Measurements from ENCODE around the gene BST1. TPM values are rescaled to one million over a fixed set of nuclear protein-coding genes. Genes with fewer than 3 reads are reported as not detected.
A peak's percentile ranks its signal among the peaks of the same experiment; 100 is the strongest.

BST1 gene
- total RNA-seq, 1 experiment from 2014 or later = 0.41 TPM

- in situ Hi-C loops (cut with HindIII; ENCODE audit: low pct_unique_long_range_greater_than_20kb, low sequenced_read_pairs) = no loop called here
- DNase-seq (ENCODE audit: low read depth) = no peak
Observed at GRCh38 chr4:15674046-15674445, 28.8 kb upstream of the BST1 start.

DNA sequence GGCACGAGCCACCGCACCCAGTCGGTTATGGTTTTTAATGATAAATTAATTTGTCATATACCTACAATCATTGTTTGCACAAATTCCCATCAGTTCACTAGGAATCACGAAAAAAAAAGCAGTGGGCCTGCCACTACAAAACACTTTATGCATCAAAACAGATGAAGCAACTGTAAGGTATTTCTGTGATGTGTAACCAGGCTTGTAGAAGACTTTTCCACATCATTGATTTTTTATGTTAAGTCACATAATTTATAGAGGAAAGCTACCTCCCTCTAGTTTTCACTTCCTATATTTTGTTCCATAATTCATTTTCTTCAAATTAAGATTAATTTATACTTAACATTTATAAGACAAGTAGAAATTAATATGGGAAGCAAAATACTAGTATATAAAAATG is 27.9 kb upstream of the BST1 start:
- no peak for DNase-seq (ENCODE audit: low read depth)
- in situ Hi-C loops (cut with HindIII; ENCODE audit: low pct_unique_long_range_greater_than_20kb, low sequenced_read_pairs) = no loop called here

GRCh38 chr4:15675356-15675755 is 27.5 kb upstream of the BST1 start:
- in situ Hi-C loops (cut with HindIII; ENCODE audit: low pct_unique_long_range_greater_than_20kb, low sequenced_read_pairs) = no loop called here
- DNase-seq (ENCODE audit: low read depth) = no peak

DNA sequence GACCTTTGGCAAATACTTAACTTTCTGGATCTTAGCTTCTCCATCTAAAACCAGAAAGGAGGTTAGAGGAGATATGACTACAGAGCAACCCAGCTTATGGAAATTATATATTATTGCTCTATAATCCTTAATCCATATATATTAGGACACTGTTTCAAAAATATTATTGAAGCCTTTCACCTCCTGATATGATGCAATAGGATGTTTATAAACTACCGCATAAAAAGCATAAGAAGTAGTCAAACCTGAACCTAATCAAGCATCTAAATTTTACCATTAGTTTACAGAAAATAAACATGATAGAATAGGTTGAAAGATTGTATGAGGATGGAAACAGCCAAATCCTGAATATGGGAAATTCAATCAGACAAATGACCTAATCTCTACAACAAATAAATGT is 26.8 kb upstream of the BST1 start:
- no peak for DNase-seq (ENCODE audit: low read depth)
- in situ Hi-C loops (cut with HindIII; ENCODE audit: low pct_unique_long_range_greater_than_20kb, low sequenced_read_pairs) = no loop called here

GRCh38 chr4:15676899-15677298 is 26.0 kb upstream of the BST1 start:
- in situ Hi-C loops (cut with HindIII; ENCODE audit: low pct_unique_long_range_greater_than_20kb, low sequenced_read_pairs) = no loop called here
- DNase-seq (ENCODE audit: low read depth) = no peak

- in situ Hi-C loops (cut with HindIII; ENCODE audit: low pct_unique_long_range_greater_than_20kb, low sequenced_read_pairs) = no loop called here
- DNase-seq (ENCODE audit: low read depth) = peak; percentile 91
Observed at GRCh38 chr4:15677507-15677988, 25.3 kb upstream of the BST1 start.

DNA sequence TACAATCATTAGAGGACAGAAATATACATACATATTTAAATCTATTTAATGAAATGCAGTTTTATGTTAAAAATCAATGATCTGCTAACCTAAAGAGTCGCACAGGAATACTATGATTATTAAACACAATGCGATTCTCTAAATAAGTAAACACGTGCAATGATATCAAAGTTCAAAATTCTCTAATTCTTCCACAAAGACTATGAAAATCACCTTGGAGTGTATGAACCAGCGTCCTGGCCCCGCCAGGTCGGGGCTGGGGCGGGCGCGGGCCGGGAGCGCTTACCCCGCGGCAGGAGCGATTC is 21.8 kb upstream of the BST1 start:
- DNase-seq (ENCODE audit: low read depth) = no peak
- in situ Hi-C loops (cut with HindIII; ENCODE audit: low pct_unique_long_range_greater_than_20kb, low sequenced_read_pairs) = no loop called here

GRCh38 chr4:15681372-15682241 is 21.3 kb upstream of the BST1 start, which contains the start of gene FAM200B:
TSS of gene FAM200B (plus strand) at chr4:15681827. CDS start at chr4:15686978, 5,151 bp downstream.
- DNase-seq (ENCODE audit: low read depth) = peak; percentile 99
- in situ Hi-C loops (cut with HindIII; ENCODE audit: low pct_unique_long_range_greater_than_20kb, low sequenced_read_pairs) = no loop called here

- DNase-seq (ENCODE audit: low read depth) = no peak
- in situ Hi-C loops (cut with HindIII; ENCODE audit: low pct_unique_long_range_greater_than_20kb, low sequenced_read_pairs) = no loop called here
Observed at GRCh38 chr4:15682242-15683142, 20.4 kb upstream of the BST1 start.

DNA sequence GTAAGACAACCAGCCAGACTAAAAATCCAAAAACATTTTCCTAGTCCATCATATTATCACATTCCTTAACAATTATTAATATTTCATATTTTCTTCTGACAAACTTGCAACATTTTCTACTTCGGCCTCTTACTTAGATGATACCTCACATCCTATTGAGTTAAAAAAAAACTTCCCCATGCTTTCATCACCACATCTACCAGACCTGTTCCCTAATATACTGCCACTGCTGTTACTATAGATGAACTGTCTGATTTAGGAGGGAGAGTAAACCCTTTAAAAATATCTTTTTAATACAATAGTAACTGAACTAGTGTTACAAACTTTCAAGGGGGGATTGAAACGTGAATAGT is 19.7 kb upstream of the BST1 start:
- in situ Hi-C loops (cut with HindIII; ENCODE audit: low pct_unique_long_range_greater_than_20kb, low sequenced_read_pairs) = no loop called here
- no peak for DNase-seq (ENCODE audit: low read depth)

DNA sequence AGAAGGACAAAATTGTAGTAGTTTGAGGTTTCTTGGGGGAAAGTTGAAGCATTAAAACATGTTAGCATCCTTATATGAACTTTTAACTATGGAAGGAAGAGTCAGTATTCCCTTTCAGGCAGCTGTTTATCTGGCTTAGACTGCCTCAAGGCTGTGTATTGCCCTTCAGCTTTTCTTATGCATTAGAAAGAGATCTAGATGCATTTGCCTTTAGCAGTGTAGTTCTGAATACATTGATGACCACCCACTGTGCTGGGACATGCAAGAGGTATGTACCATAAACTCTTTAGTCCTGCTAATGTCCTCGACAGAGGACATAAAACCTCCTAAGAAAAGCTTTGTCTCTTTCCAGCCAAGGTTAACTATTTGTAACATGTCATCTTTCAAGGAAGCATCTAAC is 18.4 kb upstream of the BST1 start:
- no peak for DNase-seq (ENCODE audit: low read depth)
- in situ Hi-C loops (cut with HindIII; ENCODE audit: low pct_unique_long_range_greater_than_20kb, low sequenced_read_pairs) = no loop called here

GRCh38 chr4:15688051-15688450 is 14.8 kb upstream of the BST1 start:
- in situ Hi-C loops (cut with HindIII; ENCODE audit: low pct_unique_long_range_greater_than_20kb, low sequenced_read_pairs) = no loop called here
- DNase-seq (ENCODE audit: low read depth) = no peak

- no peak for DNase-seq (ENCODE audit: low read depth)
- in situ Hi-C loops (cut with HindIII; ENCODE audit: low pct_unique_long_range_greater_than_20kb, low sequenced_read_pairs) = no loop called here
Observed at GRCh38 chr4:15689540-15689939, 13.3 kb upstream of the BST1 start.

DNA sequence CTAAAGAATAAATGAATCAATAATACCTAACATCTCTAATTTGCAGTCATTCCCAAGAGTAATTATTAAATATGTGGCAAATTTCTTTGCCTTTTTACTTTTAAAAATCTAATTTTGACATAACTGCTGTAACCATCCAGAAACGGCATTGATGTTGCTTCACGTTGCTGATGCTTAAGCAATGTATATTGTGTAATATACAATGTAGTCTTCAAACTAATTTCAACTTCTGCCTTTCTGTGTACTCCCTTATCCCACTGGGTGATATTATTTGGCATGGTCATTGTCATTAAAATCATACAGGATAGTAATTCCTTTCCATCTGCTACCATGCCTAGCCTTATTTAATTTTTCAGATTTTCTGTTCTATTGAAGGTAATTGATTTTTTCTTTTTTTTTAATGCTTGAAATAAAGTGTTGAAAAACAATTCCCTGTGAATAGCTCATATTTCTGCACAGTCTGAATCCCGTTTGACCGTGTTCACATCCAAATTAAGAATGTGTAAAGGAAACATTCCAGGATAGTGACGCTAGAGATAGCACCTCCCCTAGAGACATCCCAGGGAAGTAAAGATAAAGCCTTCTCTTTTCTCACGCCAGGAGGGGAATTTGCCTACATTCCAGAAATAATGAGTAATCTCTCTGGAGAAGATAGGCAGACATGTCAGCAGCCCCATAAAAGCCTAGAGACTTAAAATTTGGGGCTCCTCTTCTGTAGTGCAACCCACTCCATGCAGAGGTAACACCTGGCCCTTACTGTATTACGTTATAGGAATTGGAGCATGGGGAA is 12.7 kb upstream of the BST1 start:
- peak; percentile 86 for DNase-seq (ENCODE audit: low read depth)
- in situ Hi-C loops (cut with HindIII; ENCODE audit: low pct_unique_long_range_greater_than_20kb, low sequenced_read_pairs) = no loop called here

DNA sequence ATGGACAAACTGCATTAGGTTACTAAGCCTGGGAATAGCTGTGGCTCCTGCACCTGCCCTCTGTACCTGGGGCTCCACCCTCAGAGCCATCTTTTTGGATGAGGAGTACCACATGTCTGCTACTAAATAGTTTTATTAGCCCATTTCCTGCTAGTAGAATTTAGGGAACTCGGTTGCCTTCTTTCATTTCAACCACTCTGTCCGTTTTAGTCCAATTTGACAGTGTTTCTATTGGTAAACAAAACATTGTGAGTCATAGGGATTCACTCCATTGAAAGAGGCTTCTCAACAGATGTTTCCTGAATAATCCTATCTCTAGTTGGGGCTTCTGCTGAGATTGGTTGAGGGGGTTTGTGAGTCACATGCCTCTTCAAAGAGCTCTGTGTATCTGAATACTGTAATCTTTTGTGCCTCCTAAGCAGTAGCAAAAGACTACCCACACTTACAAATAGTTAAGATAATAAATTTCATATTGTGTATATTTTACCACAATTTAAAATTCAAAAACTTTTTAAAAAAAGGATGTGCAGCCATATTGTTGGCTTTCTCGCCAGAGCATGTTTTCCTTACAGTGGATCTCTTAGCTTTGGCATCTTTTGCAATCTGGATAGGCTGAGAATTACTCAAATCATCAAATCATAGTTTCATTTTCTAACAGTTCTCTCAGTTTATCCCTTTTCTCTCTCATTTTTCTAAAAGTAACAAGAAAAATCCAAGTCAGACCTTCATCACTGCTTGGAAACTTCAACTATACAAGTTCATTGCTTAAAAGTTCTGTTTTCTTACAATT is 11.3 kb upstream of the BST1 start:
- DNase-seq (ENCODE audit: low read depth) = no peak
- in situ Hi-C loops (cut with HindIII; ENCODE audit: low pct_unique_long_range_greater_than_20kb, low sequenced_read_pairs) = no loop called here

- DNase-seq (ENCODE audit: low read depth) = no peak
- in situ Hi-C loops (cut with HindIII; ENCODE audit: low pct_unique_long_range_greater_than_20kb, low sequenced_read_pairs) = no loop called here
Observed at GRCh38 chr4:15692602-15693001, 10.3 kb upstream of the BST1 start.

DNA sequence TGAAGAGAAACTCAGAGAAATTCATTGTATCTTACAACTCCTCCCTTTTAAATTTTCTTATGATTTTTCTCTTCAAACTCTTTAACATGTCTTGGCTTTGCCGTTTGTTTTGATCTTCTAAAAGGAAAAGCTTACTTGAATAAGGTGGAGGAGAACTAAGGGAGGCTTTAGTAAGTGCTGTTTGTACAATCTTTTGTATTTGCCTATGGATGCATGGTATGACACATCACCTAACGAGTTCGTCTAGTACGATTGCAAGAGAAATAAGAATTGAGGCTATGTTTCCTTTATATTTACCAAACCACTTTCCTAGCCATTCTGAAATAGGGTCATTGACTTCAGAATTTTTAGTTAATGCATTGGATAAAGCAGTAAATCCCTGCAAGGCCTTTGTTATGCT is 8.4 kb upstream of the BST1 start:
- in situ Hi-C loops (cut with HindIII; ENCODE audit: low pct_unique_long_range_greater_than_20kb, low sequenced_read_pairs) = no loop called here
- no peak for DNase-seq (ENCODE audit: low read depth)

DNA sequence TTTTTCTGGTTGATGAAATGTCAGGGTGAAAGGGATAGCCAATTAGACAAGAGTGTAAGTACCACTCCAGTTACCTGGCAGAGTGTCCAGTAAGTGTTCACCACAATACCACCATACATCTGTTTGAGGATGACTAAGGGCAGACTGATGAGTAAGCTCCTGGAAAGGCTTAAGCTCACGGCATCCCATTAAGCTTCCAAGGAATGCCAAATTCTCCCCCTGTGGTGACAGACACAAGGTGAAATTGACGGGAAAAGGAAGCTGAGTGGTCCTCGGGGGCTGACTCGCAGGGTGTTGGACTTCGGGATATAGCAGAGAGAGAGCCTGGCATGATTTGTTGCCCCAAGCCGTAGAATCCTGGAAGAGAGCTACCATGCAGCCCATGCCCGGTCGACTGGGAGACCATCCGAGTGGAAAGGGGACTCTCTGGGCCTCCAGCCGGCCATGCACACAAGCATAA is 7.6 kb upstream of the BST1 start:
- in situ Hi-C loops (cut with HindIII; ENCODE audit: low pct_unique_long_range_greater_than_20kb, low sequenced_read_pairs) = no loop called here
- peak; percentile 84 for DNase-seq (ENCODE audit: low read depth)

Measured in Caki2 (cell line).